ENCODE measurements around the gene TAGAP.

Gene TAGAP

GRCh38 chr6:159059141-159059540 lies 14.3 kb upstream of the TAGAP start:
- ATAC-seq (ENCODE audit: low read depth) (no peak), DNase-seq (ENCODE audit: low spot score) (no peak)
- peaks cover 5% of the 10 kb centered on the region for H3K27me3 ChIP-seq (ENCODE audit: insufficient read depth, poor library complexity, severe bottlenecking)

GRCh38 chr6:159056899-159057298 lies 12.1 kb upstream of the TAGAP start:
- Histone ChIP-seq H3K27ac (ENCODE audit: poor library complexity, severe bottlenecking) (no peak overlapping the region), H3K36me3 (ENCODE audit: low read depth) (no peaks in the 10 kb centered on the region), H3K4me3 (ENCODE audit: severe bottlenecking) (no peak overlapping the region), H3K4me1 (ENCODE audit: insufficient read depth, poor library complexity, severe bottlenecking) (no peaks in the 10 kb centered on the region), H3K9me3 (ENCODE audit: severe bottlenecking) (no peaks in the 10 kb centered on the region), H3K27me3 (ENCODE audit: insufficient read depth, poor library complexity, severe bottlenecking) (peaks cover 5% of the 10 kb centered on the region)
- ATAC-seq (ENCODE audit: low read depth) (no peak), DNase-seq (ENCODE audit: low spot score) (no peak)
- no peak for TF ChIP-seq CTCF (IDR thresholded peaks at IDR 0.05; ENCODE audit: poor library complexity, severe bottlenecking)

More at GRCh38 chr6:159059141-159059540, 14.3 kb upstream of the TAGAP start:
- Histone ChIP-seq H3K4me1 (ENCODE audit: insufficient read depth, poor library complexity, severe bottlenecking) (no peaks in the 10 kb centered on the region), H3K9me3 (ENCODE audit: severe bottlenecking) (no peaks in the 10 kb centered on the region), H3K4me3 (ENCODE audit: severe bottlenecking) (no peak overlapping the region), H3K36me3 (ENCODE audit: low read depth) (no peaks in the 10 kb centered on the region), H3K27ac (ENCODE audit: poor library complexity, severe bottlenecking) (no peak overlapping the region)
- TF ChIP-seq CTCF (IDR thresholded peaks at IDR 0.05; ENCODE audit: poor library complexity, severe bottlenecking), result no peak

- ATAC-seq (ENCODE audit: low read depth) (no peak), DNase-seq (ENCODE audit: low spot score) (no peak)
- H3K4me1 ChIP-seq (ENCODE audit: insufficient read depth, poor library complexity, severe bottlenecking), result no peaks in the 10 kb centered on the region
- no peaks in the 10 kb centered on the region for H3K36me3 ChIP-seq (ENCODE audit: low read depth)
- H3K27ac ChIP-seq (ENCODE audit: poor library complexity, severe bottlenecking), result no peak overlapping the region
- no peak overlapping the region for H3K4me3 ChIP-seq (ENCODE audit: severe bottlenecking)
- no peaks in the 10 kb centered on the region for H3K9me3 ChIP-seq (ENCODE audit: severe bottlenecking)
- peaks cover 5% of the 10 kb centered on the region for H3K27me3 ChIP-seq (ENCODE audit: insufficient read depth, poor library complexity, severe bottlenecking)
- no peak for TF ChIP-seq CTCF (IDR thresholded peaks at IDR 0.05; ENCODE audit: poor library complexity, severe bottlenecking)
Observed at GRCh38 chr6:159056432-159056831, 11.6 kb upstream of the TAGAP start.

GRCh38 chr6:159056003-159056402 lies 11.2 kb upstream of the TAGAP start:
- TF ChIP-seq CTCF (IDR thresholded peaks at IDR 0.05; ENCODE audit: poor library complexity, severe bottlenecking), result no peak
- Histone ChIP-seq H3K27me3 (ENCODE audit: insufficient read depth, poor library complexity, severe bottlenecking) (peaks cover 5% of the 10 kb centered on the region), H3K4me3 (ENCODE audit: severe bottlenecking) (no peak overlapping the region), H3K27ac (ENCODE audit: poor library complexity, severe bottlenecking) (no peak overlapping the region), H3K36me3 (ENCODE audit: low read depth) (no peaks in the 10 kb centered on the region), H3K9me3 (ENCODE audit: severe bottlenecking) (no peaks in the 10 kb centered on the region), H3K4me1 (ENCODE audit: insufficient read depth, poor library complexity, severe bottlenecking) (no peaks in the 10 kb centered on the region)
- ATAC-seq (ENCODE audit: low read depth) (no peak), DNase-seq (ENCODE audit: low spot score) (no peak)

GRCh38 chr6:159053781-159054398 lies 9.1 kb upstream of the TAGAP start:
- no peaks in the 10 kb centered on the region for H3K36me3 ChIP-seq (ENCODE audit: low read depth)
- TF ChIP-seq CTCF (IDR thresholded peaks at IDR 0.05; ENCODE audit: poor library complexity, severe bottlenecking), result no peak
- no peaks in the 10 kb centered on the region for H3K9me3 ChIP-seq (ENCODE audit: severe bottlenecking)
- H3K27ac ChIP-seq (ENCODE audit: poor library complexity, severe bottlenecking), result no peak overlapping the region
- no peak for DNase-seq (ENCODE audit: low spot score)
- peaks cover 5% of the 10 kb centered on the region for H3K27me3 ChIP-seq (ENCODE audit: insufficient read depth, poor library complexity, severe bottlenecking)
- ATAC-seq (ENCODE audit: low read depth), result no peak
- no peaks in the 10 kb centered on the region for H3K4me1 ChIP-seq (ENCODE audit: insufficient read depth, poor library complexity, severe bottlenecking)
- no peak overlapping the region for H3K4me3 ChIP-seq (ENCODE audit: severe bottlenecking)
